SKM-1 (cell line): Measurements from ENCODE around the gene CES2.
"Not testable (repeated sequence)": the region's sequence is repeated elsewhere in the genome, so short reads cannot be mapped to it uniquely, and the experiment has no call there.

ENCODE experiments used
- DNase-seq: peaks from one replicate; lab custom pipeline; 2025; ENCODE audit not compliant: unreplicated experiment; lab: John Stamatoyannopoulos, UW

The CES2 gene

DNA sequence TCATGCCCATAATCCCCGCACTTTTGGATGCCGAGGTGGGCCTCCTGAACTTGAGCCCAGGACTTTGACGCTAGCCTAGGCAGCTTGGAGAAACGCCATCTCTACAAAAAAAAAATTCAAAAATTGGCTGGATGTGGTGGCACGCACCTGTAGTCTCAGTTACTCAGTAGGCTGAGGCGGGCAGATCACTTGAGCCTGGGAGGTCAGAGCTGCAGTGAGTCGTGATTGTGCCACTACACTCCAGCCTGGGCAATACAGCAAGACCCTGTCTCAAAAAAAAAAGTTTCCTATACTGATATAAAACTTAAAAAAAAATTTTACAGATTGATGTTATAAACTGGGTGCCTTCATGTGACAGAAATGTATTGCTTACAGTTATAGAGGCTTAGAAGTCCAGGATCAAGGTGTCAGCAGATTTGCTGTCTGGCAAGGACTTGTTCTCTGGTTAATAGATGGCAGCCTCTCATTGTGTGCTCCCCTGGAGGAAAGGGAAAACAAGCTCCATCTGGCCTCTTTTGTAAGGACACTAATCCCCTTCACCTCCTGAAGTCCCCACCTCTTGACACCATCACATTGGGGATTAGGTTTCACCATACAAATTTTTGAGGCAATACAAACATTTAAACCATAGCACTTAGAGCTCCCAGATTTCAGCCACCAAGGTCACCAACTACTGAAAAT, 17.3 kb downstream of the CES2 start:
- DNase-seq, result no peak

DNA sequence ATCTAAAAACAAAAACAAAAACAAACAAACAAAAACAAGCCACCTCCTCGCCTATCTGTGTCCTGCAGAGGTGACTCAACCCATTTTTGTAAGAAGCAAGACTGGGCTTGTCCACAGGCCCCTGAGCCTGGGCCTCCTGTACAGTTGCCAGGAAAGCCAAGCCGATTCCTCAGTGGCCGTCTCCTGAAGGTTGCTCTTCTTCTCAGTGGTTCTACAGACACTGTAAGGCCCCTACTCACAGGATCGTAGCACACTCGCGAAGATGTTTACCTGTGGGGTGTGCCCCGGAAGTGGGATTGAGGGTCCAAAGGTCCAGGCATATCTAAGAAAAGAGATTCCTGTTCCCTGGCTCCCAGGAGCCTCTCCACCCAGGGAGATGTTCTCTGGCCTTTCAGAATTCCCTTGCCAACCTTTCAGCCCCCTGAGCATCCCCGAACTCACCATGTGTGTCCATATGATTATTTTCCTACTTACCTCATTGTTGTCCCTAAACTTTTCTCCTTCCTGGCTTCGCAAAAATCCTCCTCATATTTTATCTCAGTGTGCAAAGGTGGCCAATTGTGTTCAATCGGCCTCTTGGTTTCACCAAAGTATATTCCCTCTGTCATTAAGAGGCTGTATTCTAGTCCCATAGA, 18.3 kb downstream of the CES2 start:
- no peak for DNase-seq

DNA sequence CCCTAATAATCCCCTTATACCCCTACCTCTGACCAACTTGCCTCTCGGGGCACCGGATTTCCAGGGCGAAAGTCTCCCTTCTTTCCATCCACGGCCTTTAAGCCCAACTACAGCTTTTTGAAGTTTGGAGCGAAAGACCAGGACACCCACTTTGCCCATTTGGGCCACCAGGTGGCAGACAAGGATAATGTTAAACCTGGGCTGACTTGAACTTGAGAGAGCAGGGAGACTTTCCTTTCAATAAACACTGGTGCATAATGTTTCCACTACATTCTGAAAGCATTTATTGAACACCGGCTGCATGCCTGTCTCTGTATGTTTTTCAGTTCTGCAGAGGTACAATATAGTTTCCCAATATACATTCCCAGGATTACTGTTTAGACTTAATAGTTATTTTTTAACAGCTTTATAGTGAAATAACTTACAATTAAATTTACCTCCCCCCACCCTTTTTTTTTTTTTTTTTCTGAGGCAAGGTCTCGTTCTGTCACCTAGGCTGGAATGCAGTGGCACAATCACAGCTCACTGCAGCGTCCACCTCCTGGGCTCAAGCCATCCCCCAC, 18.9 kb downstream of the CES2 start:
- DNase-seq, result peak; percentile 77

DNA sequence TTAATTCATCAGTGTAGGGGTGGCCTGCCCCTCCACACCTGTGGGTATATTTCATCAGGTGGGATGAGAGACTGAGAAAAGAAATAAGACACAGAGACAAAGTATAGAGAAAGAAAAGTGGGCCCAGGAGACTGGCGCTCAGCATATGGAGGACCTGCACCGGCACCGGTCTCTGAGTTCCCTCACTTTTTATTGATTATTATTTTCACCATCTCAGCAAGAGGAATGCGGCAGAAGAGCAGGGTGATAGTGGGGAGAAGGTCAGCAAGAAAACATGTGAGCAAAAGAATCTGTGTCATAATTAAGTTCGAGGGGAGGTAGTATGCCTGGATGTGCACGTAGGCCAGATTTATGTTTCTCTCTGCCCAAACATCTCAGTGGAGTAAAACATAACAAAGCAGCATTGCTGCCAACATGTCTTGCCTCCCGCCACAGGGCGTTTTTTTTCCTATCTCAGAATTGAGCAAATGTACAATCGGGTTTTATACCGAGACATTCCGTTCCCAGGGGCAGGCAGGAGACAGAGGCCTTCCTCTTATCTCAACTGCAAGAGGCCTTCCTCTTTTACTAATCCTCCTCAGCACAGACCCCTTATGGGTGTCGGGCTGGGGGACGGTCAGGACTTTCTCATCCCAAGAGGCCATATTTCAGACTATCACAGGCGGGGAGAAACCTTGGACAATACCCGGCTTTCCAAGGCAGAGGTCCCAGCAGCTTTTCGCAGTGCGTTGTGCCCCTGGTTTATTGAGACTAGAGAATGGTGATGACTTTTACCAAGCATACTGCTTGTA, 20.2 kb downstream of the CES2 start:
- not testable (repeated sequence) for DNase-seq

DNA sequence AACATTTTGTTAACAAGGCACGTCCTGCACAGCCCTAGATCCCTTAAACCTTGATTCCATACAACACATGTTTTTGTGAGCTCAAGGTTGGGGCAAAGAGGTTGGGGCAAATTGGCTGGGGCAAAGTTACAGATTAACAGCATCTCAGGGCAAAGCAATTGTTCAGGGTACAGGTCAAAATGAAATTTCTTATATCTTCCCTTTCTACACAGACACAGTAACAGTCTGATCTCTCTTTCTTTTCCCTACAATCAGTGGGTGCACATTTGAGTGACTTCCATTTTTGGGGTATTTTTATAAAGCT, 20.8 kb downstream of the CES2 start:
- DNase-seq, result not testable (repeated sequence)

DNA sequence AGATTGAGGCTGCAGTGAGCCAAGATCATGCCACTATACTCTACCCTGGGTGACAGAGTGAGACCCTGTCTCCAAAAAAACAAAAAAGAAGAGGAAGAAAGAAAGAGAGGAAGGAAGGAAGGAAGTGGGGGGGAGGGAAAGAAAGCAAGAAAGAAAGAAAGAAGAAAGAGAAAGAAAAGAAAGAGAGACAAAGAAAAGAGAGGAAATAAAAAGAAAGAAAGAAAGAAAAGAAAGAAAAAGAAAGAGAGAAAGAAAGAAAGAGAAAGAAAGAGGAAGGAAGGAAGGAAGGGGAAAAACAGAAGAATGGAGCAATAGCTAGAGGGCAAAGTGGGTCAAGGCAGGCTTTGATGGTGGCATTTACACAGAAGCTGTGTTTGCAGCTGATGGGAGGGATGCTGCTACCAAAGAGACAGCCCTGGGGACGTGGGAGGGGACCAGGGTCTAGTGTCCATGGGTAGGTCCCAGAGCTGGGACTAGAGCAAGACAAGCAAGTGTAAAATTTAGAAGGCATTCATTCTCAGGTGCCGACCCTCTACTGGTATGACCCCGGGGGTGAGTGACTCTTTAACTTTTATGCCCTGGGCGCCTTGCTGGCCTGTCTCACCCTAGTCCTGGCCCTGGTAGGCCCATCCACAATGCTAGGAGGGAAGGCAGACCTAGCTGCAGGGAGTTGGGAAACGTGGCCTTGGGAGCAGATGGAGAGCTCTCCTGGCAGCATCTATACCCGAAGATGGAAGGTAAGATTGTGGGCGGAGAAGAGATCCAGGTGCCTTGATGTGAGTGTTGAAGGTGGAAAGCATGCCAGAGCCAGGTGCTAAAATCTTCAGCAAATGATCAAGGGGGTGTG, 23.8 kb downstream of the CES2 start:
- no peak for DNase-seq

DNA sequence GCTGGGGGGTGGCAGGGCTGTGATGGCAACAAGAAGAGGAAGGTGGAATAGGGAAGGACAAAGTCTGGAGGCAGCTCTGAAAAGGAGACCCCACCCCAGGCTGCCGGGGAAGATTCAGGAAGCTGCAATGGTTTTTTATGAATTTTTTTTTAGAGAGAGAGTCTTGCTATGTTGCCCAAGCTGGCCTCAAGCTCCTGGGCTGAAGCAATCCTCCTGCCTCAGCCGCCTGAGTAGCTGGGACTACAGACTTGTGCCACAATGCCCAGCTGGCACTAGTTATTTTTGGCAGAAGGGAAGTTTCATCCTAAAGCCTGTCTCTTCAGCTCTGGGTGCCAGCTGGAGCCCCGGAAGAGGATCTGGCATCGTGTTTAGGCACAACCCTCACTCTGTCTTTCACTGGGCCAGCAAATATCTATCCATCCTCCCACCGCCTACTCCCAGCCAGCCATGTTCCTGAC, 24.4 kb downstream of the CES2 start:
- DNase-seq, result no peak

DNA sequence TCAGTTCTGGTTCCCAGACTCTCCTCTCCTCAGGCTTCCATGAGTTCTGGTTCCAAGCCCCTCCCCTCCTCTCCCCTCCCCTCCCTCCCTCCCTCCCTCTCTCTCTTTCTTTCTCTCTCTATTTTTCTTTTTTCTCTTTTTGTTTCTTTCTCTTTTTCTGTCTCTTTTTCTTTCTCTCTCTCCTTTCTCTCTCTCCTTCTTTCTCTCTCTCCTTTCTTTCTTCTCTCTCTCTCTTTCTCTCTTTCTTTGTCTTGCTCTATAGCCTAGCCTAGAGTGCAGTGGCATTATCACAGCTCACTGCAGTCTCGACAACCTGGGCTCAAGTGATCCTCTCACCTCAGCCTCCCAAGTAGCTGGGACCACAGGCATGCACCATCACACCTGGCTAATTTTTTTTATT, 25.0 kb downstream of the CES2 start:
- DNase-seq, result no peak

DNA sequence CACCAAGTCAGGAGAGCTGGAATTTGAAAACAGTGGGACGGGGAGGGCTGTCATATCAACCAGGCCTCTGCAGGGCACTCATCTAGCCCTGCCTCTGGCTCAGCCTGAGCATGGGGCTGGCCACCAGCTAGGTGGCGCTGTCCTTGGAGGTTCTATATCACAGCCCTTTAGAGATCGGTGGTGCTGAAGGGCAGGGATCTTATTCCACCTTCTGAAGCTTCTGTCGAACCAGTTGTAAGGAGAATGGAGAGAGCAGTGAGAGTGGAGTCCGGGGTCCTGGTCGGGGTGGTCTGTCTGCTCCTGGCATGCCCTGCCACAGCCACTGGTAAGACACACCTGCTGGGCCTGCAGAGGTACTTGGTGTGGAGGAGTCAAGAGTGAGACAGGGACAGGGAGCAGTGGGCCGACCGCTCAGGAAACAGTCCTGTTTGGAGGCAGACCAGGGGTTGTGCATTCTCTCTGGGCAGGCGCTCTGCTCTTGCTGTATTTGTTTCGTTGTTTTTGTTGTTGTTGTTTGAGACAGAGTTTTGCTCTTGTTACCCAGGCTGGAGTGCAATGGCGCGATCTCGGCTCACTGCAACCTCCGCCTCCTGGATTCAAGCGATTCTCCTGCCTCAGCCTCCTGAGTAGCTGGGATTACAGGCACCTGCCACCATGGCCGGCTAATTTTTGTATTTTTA, 25.9 kb downstream of the CES2 start, which contains the start of gene CES3:
Gene CES3, plus strand, starts transcription at position 202 of the 680 bp plus-strand sequence. Its CDS starts 42 bp downstream, at position 244.
- peak; percentile 49 for DNase-seq

DNA sequence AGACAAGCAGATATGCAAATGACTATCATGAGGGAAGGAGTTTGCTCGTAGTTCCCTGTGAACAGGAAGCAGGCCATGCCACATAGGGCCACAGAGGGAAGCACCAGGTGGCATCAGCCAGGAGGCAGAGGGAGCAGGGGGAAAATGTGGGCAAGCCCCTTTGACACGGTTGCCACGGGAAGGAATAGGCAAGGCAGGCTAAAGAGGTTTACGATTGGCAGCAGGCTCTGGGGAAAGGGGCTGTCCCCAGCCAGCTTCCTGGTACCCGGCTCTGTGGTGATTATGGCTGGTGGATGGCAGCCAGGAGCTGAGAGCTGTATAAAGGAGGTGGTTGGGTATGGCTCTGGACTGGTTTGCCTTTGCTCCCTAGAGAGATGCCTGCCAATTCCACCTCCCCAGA, 26.6 kb downstream of the CES2 start:
- DNase-seq, result no peak

DNA sequence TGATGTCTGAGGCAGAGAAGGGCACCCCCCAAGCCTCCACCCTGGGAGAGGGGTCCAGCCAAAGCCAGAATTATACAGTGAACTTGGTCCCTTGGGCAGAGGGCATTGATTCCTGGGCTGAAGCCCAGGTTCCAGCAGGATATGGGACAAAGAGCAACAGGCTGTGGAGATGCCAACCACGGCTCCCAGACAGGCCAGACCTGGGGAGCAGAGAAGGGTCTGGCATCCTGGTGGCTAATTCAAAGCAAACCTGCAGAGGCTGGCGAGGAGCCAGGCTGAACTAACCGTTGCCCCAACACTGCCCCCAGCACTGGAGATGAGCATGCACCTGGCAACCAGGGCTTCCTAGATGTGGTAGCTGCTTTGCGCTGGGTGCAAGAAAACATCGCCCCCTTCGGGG, 28.7 kb downstream of the CES2 start:
- DNase-seq, result no peak

DNA sequence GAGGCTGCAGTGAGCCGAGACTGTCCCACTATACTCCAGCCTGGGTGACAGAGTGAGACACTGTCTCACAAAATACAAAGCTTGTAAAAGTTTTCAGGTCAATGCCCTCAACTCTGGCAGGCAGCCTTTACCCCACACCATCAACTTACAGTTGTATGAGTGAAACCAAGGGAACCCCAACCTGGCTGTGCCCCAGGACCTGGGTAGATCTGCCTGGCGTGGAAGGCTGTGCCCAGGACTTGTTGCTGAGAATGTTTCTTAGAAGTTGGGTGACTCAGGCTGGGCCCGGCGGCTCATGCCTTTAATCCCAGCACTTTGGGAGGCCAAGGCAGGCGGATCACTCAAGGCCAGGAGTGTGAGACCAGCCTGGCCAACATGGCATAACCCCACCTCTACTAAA, 33.5 kb downstream of the CES2 start:
- DNase-seq, result no peak

DNA sequence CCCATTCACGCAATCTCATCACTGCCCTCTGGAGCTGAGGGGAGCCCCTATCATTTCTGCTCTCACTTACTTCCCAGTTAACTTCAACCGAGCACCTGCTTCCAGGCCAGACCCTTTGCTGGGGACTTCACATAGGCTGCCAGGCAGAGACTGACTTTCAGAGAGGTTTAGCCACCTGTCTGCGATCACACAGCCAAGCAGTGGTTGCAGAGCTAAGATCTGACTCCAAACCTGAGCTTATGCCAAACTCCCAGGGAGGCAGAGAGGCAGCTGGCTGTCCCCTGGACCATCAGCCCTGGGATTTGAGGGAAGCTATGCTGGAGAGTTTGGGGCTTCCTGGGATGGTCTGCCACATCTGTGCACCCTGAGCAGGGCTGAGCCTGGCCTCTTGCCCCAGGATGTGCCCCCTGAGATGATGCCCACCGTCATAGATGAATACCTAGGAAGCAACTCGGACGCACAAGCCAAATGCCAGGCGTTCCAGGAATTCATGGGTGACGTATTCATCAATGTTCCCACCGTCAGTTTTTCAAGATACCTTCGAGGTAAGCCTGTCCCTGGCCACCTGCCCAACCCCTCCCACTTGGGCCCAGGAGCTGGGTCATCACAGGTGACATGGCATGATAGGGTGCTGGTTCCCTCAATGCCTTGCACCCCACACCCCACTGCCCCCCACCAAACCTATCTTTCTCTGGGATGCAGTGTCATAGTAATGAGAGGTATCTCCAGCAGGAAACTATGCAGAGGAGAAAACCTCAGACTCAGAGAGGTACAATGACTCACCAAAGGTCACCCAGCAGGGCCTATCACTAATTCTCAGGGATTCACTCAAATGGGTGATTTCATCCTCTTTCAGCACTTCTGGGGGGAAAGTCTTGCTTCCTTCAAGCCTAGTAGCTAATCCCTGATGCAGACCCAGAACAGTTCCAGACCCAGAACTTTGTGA, 35.7 kb downstream of the CES2 start:
- DNase-seq, result no peak

DNA sequence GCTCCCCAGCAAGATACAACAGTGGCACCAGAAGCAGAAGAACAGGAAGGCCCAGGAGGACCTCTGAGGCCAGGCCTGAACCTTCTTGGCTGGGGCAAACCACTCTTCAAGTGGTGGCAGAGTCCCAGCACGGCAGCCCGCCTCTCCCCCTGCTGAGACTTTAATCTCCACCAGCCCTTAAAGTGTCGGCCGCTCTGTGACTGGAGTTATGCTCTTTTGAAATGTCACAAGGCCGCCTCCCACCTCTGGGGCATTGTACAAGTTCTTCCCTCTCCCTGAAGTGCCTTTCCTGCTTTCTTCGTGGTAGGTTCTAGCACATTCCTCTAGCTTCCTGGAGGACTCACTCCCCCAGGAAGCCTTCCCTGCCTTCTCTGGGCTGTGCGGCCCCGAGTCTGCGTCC, 37.7 kb downstream of the CES2 start:
- DNase-seq, result no peak

DNA sequence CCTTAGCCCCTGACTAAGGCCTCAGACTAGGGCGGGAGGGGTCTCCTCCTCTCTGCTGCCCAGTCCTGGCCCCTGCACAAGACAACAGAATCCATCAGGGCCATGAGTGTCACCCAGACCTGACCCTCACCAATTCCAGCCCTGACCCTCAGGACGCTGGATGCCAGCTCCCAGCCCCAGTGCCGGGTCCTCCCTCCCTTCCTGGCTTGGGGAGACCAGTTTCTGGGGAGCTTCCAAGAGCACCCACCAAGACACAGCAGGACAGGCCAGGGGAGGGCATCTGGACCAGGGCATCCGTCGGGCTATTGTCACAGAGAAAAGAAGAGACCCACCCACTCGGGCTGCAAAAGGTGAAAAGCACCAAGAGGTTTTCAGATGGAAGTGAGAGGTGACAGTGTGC, 38.4 kb downstream of the CES2 start:
- no peak for DNase-seq

DNA sequence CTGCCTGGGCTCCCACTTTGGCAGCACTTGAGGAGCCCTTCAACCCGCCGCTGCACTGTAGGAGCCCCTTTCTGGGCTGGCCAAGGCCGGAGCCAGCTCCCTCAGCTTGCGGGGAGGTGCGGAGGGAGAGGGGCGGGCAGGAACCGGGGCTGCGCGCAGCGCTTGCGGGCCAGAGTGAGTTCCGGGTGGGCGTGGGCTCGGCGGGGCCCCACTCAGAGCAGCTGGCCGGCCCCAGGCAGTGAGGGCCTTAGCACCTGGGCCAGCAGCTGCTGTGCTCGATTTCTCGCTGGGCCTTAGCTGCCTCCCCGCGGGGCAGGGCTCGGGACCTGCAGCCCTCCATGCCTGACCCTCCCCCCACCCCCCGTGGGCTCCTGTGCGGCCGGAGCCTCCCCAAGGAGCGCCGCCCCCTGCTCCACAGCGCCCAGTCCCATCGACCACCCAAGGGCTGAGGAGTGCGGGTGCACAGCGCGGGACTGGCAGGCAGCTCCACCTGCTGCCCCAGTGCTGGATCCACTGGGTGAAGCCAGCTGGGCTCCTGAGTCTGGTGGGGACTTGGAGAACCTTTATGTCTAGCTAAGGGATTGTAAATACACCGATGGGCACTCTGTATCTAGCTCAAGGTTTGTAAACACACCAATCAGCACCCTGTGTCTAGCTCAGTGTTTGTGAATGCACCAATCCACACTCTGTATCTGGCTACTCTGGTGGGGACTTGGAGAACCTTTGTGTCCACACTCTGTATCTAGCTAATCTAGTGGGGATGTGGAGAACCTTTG, 39.0 kb downstream of the CES2 start:
- not testable (repeated sequence) for DNase-seq

DNA sequence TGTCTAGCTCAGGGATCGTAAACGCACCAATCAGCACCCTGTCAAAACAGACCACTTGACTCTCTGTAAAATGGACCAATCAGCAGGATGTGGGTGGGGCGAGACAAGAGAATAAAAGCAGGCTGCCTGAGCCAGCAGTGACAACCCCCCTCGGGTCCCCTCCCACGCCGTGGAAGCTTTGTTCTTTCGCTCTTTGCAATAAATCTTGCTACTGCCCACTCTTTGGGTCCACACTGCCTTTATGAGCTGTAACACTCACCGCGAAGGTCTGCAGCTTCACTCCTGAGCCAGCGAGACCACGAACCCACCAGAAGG, 39.6 kb downstream of the CES2 start:
- DNase-seq, result not testable (repeated sequence)

DNA sequence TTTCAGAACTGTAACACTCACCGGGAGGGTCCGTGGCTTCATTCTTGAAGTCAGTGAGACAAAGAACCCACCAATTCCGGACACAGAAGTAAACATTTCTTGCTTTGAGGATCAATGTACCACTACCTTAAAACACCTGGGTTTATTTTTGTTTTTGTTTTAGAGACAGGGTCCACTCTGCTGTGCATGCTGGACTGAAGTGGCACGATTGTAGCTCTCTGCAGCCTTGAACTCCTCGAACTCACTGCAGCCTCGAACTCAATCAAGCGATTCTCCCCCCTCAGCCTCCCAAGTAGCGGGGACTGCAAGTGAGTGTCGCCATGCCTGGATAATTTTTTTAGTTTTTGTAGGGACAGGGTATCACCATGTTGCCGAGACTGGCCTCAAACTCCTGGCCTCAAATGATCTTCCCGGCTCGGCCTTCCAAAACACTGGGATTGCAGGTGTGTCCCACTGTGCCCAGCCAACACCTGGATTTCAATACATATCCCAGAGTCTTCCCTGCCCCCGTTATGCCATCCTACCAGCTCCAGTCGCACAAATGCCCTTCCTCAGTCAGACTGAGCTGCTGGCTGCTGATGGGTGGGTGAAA, 40.1 kb downstream of the CES2 start:
- no peak for DNase-seq
